ENCODE measurements around the gene HOXA2.

The HOXA2 gene

DNA sequence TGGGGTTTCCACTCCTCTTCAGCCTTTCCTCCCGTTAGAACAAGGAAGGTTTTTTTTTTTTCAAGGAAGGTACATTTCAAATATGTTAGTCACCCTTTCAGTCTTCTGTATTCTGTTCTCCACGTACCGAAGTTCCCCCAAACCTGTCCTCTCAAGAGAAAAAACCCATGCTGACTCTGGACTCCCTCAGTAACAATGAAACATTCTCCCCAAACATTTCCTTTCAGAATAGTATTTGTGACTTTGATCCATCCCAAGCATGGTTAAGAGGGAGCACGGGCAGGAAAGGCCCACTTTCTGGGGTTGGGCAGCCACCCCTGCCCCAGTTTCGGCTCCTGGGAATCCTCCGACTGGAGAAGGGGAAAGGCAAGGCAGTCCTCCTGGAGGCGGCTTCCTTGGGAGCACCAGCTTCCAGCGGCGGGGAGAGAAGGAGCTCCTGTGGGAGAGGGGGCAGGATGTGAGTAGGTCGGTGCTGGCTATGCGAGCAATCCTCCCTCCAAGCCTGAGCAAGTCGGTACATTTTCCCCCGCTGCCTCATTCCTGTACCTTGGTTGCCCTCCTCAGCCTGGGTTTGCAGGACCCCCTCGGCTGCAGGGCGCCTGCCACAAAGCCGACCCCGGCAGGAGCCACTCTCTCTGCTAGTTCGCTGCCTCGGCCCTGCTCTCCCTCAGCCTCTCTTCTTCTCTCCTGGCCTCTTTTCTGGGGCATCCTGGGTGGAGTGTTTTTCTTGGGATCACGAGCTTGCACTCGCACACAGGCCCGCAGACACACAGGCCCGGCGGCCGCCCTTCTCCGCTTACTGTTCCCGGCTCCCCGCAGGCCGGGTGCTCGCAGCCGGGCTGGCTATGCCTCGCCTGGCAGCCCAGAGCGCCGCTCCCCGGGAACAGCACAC, 4.6 kb downstream of the HOXA2 start:
- DNase-seq, result no peak

DNA sequence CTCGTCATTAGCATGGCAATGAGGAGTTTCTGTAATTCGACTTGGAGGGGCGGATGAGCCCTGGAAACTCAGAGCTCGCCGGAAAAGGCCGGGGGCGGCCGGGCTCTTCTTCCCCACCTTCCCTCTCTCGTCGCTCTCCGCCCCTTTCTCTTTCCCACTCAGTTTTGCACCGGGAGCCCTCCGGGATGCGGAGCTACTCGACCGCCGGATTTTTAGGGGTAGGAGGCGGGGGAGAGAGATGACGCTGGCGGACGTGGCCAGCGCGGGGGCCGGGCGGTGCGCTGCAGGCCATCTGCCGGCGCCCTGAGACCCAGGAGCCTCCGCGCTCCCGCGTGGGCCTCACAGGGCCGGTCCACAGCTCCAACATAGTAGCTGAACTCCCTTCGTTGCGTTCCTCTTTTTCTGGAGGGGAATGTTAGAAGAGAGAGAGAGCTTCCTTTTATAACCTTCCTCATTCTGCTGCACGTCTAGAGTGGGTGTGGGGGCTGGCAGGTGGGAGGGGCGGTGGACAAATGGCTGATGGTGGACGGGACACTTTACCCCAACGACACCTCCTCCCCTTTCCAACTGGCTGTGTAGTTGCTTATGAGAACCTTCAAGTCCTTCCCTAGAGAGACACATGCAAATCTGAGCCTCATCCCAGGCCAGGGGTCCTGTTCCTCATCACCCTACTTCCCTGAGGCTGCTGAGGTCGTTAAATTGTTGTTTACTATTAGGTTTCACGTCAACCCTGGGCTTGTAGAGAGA, 5.5 kb downstream of the HOXA2 start:
- no peak for DNase-seq

DNA sequence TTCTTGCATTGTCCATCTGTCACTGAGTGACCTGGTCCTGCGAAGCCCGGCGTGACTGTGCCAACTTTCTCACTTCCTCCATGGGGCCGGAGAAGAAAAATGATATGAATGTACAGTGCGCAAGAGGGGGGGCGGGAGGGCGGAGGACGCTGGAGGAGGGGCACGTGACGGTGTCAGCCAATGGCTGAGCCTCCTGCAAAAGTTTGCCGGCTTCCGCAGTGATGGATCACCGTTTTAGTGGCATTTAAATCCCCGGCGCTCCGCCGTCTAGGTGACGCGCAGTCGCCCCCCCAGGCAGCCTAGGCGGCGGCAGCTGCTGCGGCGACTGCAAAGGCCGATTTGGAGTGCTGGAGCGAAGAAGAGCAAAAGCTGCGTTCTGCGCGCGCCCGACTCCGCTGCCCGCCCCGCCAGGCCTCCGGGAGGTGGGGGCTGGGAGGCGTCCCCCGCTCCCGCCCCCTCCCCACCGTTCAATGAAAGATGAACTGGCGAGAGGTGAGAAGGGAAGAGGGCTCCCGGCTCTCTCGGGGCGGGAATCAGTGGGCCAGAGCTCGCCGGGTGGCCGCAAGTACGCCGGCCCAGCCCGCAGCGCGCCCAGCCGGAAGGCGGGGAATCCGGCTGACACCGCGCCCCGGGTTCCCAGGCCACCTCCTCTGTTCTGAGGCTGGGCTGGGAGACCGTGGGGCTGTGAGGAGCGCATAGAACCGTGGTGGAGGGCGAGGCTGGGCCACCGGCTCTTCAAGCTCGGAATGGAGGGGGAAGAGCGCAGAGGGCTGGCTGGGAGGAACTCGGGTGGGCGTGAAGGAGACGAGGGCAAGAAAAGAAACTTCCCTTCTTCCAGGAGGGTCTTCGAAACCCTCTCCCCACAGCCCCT, 6.4 kb downstream of the HOXA2 start, which contains the start of gene HOXA1:
HOXA1 (minus strand) TSS at position 104 of the 871 bp plus-strand sequence; CDS start at position 16, 88 bp downstream.
- DNase-seq, result peak; percentile 26 to 55 (median 42)

DNA sequence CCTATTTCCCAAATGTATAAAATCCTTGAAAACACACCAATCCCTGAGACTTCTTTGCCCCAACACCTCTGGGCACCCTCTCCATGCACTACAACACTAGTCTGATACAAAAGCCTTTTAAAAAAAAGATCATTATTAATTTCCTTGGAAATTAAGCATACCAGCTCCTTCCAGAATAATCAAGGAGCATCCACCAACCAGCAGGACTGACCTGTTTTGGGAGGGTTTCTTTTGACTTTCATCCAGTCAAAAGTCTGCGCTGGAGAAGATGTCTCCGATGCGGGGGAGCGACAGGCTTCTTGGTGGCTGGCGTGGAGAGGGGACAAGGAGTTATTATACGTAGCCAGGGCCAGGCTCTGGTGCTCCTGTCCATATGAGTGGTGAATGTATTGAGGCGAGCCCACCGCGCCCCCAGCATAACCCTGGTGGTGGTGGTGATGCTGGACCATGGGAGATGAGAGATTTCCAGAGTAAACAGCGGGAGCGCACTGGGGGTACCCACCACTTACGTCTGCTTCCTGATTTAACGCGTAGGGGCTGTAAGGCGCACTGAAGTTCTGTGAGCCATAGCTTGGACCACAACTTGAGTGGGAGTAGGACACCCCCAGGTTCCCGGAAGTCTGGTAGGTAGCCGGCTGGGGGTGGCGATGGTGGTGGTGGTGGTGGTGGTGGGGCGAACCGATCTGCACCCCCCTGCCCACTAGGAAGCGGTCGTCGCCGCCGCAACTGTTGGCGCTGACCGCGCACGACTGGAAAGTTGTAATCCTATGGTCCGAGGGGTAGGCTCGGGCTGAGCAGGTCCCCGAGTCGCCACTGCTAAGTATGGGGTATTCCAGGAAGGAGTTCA, 7.2 kb downstream of the HOXA2 start:
- DNase-seq, result no peak

DNA sequence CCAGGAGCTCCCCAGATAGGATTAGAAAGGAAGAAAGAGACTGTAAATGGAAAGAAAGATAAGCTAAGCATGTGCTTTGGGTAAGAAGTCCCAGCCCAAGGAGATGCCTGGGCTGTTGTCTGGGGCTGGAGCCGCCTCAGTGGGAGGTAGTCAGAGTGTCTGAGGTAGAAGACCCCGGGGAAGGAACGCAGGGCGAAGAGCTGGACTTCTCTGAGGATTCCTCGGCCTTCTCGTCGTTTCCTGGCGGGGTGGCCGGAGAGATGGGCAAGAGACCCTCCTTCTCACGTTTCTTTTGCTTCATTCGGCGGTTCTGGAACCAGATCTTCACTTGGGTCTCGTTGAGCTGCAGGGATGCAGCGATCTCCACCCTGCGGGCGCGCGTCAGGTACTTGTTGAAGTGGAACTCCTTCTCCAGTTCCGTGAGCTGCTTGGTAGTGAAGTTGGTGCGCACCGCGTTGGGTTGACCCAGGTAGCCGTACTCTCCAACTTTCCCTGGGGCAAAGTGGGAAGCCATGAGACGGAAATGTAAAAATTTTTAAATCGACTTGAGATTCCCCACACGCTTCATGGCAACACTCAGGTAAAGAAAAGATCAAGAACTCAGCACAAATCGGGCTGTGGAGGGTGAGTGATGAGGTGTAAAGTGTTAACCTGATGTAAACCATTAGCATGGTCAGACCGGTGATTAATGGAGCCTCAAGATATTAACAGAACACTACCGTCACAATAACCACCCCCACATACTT, 8.0 kb downstream of the HOXA2 start:
- DNase-seq, result no peak

DNA sequence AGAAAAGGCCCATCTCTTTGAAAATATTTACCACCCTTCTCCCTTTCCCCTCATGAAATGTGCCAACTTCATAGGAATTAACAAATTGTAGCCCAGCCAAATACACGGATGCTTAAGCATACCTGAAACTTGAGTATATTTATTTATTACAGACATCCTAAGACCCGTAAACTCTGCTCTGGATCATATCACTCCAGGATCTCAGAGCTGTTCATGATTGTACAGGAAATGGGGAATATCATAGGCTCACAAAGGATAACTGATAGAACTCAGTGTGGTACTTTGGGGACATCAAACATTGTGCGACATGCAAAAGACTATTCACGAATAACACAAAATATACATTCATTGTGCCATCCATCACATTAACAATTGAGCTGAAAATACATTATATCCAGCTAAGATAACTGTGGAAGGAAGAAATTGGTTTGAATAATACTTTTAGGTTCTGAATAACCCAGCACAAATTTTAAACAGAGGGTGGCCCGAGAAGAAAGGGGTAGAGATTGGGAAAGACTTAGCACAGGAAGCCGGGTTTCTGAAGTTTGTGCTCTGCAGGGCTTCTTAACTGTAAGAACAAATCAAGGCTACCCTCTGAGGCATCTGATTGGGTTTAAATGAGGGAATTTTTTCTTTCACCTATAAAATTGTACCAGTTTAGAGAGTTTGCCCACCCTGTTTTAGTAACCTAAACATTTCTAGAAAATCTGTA, 9.1 kb downstream of the HOXA2 start:
- DNase-seq, result no peak

DNA sequence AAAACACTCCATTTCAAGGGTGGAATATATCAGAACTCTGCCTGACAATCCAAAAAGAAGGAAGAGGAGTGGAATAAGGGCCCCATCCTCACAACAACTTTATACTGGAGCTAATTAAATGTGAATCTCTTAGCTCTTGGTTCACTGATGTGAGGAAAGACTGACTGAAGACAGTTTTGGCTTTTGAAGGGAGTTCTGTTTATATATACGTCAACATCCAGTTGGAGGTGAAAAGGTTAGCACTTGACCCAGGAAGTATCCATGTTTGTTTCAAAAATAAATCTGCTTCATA, 9.7 kb downstream of the HOXA2 start:
- no peak for DNase-seq

DNA sequence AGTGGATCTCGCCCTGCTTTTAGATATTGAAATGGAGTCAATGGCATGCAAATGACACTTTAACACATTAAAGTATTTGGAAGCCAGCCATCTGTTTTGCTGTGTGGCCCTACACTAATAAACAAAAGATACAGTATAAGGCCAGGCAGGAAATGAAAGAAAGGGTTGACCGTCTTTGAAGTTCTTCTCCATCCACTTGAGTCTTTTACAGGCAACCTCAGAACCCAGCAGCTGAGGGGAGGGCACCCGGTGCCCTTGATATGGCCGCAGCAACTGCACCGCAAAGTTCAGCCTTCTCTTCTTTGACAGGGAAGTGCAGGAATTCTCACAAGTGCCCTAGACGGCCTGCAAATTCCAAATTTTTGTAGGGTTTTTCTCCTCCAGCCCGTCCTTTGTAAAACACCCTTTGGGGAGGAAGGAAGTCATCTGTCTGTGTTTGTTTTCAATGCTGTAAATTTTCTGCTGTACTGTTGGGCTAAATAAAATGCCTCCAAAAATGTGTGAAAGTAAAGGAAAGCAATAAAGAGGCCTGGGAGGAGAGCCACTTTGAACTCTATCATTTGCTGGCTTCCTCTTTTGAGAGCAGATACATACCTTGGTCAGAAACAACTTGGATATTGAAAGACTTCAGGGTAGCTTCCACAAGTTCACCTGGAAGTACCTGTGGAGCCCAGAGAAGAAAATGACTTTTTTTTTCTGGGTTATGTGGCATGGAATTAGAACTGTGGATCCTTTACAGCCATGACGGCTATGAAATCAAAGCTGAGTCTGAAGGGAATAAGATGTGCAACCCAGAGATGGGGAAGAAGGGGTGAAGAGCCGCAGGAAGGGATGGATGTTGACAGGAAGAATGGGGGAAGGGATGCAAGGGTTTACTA, 10.3 kb downstream of the HOXA2 start:
- no peak for DNase-seq

DNA sequence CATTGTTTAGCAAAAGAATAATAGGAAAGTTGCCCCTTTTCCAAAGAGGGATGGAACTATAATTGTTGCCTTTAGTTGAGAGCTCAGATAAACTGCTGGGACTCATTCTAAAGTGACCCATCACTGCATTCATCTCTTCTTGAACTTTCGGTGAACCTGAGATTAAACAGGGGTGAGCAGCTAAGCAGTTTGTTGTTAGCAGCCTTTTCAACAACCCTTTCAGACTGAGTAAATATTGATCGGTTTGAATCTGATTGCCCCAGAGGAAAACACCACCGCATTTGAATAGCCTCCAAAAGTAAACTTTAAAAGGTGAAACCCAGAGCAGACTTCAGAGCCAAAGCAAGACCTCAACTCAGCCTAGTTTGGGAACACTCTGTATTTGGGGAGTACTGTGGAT, 11.4 kb downstream of the HOXA2 start:
- no peak for DNase-seq

DNA sequence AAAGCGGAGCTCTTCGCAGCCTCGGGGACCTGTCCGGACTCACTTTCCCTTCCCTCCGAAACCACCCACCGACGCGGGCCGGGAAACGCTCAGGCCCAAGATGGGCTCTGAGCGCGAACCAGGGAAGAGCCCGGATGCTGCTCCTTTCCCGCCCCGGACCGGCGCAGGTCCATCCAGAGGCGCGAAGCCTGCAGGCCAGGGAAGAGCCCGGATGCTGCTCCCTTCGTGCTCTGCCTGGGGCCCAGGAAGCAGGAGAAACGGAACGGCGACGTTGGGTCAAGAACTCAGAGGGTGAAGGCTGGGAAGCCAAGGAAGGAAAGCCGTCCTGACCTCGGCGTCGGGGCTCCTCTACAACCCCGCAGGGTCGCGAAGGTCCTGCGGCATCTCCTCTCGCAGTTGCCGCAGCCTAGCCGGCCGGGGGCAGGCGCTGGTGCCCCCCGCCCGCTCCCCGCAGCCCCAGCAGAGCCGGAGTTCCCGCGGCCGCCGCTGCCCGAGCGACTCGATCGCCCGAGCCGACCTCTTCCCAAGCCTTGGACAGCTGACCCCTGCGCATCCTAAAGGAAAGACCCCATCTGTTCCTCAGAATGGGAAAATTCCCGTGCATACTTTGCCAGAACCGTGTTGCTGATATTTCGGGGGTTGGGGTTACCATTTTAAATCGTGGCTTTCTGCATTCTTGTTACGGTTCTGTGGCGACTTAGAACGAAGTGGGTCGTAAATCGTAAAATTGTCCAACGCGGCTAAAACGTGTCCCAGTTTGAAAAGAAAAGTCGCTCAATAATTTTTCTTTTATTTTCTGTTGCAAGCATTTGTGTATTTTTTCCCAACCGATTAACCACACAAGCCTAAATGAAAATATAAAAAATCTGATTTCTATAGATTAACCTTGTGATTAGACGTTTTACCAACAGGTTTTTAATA, 14.2 kb downstream of the HOXA2 start:
- no peak for DNase-seq

DNA sequence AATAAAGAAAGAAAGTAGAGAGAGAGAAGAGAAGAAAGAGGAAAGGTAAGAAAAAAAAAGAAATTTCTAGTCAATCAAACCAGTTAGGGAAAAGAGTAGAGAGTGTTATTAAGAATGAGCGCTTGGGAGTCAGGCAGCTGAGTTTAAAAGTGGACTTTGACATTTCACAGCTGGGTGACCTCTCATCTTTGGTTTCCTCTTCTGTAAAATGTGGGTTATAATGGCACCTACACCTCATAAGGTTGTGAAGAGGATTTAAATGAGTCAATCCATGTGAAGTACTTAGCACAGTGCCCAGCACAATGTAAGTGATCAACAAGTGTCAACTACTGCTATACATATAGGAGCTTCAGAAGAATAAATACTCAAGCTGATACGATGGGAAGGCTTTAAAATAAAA, 18.8 kb downstream of the HOXA2 start:
- no peak for DNase-seq

DNA sequence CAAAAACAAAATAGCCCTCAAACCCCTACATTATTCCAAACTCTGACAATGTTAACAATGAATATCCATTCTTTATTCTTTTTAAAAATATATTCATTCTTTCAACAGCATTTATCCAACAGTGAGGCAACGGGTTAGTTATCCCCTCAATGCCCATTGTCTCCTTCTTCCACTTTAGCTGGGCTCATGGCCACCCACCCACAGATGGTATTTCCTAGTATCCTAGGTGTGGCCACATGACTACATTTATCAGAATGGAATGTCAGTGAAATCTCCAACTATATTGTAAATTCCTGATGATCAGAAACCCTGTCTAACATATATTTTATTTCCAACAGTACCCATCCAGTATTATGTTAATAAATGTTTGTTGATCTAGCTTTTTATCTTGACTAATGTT, 20.3 kb downstream of the HOXA2 start:
- no peak for DNase-seq

DNA sequence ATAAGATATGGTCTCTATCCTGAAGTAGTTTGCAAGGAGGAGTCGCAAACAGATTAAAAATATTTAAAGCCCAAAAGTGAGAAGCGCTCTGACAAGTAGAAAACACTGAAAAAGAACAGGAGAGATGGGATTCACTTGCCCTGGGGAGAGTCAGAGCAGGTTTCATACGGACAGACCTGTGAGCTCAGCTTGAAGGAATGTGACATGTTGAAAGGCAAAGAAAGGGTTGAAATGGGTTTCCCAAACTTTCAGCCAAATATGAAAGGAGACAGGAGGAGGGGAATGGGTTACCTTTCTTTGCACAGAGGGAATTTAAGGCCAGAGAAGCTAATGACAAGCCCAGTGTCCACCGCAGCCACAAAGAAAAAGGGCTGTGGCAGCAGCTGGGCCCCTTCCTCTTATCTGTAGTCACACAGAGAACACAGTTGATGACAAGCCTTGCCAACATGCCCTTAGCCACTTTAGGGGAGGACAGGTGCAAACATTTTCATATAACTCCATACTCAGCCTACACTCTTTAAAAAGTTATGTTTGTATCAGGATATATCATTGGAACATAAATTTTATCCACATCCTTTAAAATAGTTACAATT, 21.5 kb downstream of the HOXA2 start:
- no peak for DNase-seq

DNA sequence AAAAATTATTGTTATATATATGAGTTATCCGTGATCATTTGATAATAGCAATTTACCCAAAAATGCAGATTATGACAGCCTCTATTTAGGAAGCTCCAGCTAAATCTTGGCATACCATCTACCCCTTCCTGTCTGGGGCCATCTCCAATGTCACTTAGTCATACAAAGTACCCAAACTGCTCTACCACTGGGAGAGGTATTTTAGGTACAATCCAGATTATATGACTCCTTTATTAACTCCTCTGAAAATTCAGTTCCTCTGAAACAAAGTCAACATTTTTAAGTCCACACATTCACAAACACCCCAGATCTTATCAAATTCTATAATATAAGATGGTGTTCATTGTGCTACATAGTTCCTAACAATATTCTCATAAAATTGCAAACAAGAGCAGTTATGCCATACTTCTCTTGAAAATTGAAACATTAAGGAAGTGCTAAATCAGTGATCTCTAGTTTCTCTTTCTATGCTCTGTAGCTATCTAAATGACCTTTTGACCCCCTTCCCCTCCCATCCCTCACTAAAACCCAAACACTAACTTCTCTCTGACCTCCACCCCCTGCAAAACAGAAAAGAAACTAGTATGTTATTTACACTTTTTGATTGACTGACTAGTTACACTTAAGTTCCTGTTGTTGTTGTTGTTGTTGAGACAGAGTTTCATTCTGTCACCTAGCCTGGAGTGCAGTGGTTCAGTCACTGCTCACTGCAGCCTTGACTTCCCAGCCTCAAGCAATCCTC, 23.1 kb downstream of the HOXA2 start:
- no peak for DNase-seq

DNA sequence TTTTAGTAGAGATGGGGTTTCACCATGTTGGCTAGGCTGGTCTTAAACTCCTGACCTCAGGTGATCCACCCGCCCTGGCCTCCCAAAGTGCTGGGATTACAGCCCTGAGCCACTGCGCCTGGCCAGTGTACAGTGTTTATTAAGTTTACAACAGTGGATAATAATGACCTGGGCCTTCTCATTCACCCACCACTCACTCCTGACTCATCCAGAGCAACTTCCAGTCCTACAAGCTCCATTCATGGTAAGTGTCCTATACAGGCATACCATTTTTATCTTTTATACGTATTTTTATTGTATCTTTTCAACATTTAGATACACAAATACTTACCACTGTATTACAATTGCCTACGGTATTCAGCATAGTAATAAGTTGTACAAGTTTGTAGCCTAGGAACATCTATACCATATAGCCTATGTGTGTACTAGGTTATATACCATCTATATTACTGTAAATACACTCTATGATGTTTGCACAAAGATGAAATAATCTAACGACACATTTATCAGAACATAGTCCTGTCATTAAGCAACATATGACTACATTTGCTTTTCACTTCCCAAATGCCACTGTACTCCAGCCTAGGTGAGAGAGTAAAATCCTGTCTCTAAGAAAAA, 23.8 kb downstream of the HOXA2 start:
- DNase-seq, result no peak

DNA sequence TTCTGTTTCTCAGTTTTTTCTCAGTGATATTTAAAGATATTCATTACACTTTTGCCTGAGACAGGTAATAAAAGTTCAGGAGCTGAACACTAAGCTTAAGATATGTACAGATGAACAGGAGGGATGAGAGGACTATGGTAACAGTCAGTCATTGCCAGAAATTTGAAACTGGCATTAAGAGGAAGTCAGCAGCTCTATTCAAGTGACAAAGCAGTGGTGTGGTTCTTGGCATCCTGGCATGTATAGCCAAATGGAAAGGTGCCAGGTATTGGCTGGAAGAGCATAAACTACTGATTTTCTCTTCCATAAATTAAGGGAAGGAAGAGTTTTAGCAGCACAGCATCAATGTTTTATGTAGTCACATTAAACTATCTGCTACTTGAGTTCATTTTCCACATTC, 29.4 kb downstream of the HOXA2 start:
- DNase-seq, result no peak
